Activated CD8-positive, alpha-beta T cell treated with anti-CD3 and anti-CD28 coated beads for 36 hours (primary cell): ENCODE measurements around the gene PSKH1. TPM values are rescaled to one million over a fixed set of nuclear protein-coding genes. Genes with fewer than 3 reads are reported as not detected.
A peak's percentile ranks its signal among the peaks of the same experiment; 100 is the strongest.

Experiments
- ATAC-seq: fragments of 200-7000 bp; cut with Tn5 transposase; one replicate; pipeline ENCODE4 v1.10.0; 2021; ENCODE audit warnings: mild to moderate bottlenecking, moderate library complexity
- CTCF ChIA-PET: fragments of 350-600 bp; sonication (Branson Sonifier 250); formaldehyde crosslinking; loops from one replicate; lab custom pipeline; 2021; ENCODE audit warnings: antibody characterized with exemption; lab: Charles Lee
- POLR2A ChIA-PET: fragments of 350-600 bp; sonication (Branson Sonifier 250); formaldehyde crosslinking; loops from one replicate; lab custom pipeline; 2021; ENCODE audit warnings: antibody characterized with exemption; lab: Charles Lee
- DNase-seq: peaks from one replicate; pipeline ENCODE4 v3.0.0-alpha.2; 2020
- H3K27ac Mint-ChIP-seq: one replicate; pipeline ENCODE4 v1.8.0; 2021; ENCODE audit warnings: mild to moderate bottlenecking, mixed read lengths
- H3K27me3 Mint-ChIP-seq: one replicate; pipeline ENCODE4 v1.8.0; 2021; ENCODE audit warnings: mixed read lengths
- H3K36me3 Mint-ChIP-seq: one replicate; pipeline ENCODE4 v1.8.0; 2021; ENCODE audit warnings: low read depth, mixed read lengths
- H3K4me1 Mint-ChIP-seq: one replicate; pipeline ENCODE4 v1.8.0; 2021; ENCODE audit warnings: low read depth, mixed read lengths
- H3K4me3 Mint-ChIP-seq: one replicate; pipeline ENCODE4 v1.8.0; 2021; ENCODE audit warnings: mild to moderate bottlenecking, moderate library complexity, mixed read lengths
- H3K9me3 Mint-ChIP-seq: one replicate; pipeline ENCODE4 v1.8.0; 2021; ENCODE audit warnings: mixed read lengths
- CTCF ChIP-seq: fragments of 200-600 bp; IDR thresholded peaks from one replicate; pipeline ENCODE4 v1.8.0; 2022; ENCODE audit warnings: antibody characterized with exemption, mild to moderate bottlenecking
- intact Hi-C: fragments of 100-400 bp; cut with micrococcal nuclease; formaldehyde crosslinking; loops from one replicate; pipeline ENCODE4 v1.10.0; 2022
- total RNA-seq, 2 experiments: library from RNA; stranded (reverse); gene quantifications; one replicate each; pipeline ENCODE4 v1.2.3, GENCODE V29; 2021

Gene PSKH1
- total RNA-seq, 2 experiments from 2014 or later, result 8.4 to 8.5 TPM

GRCh38 chr16:67917140-67917851, 24.2 kb downstream of the PSKH1 start:
- ATAC-seq (peak; percentile 12), DNase-seq (no peak)
- H3K4me1 Mint-ChIP-seq, result peaks cover 28% of the 10 kb centered on the region
- TF ChIP-seq CTCF, result no peak
- no peaks in the 10 kb centered on the region for H3K9me3 Mint-ChIP-seq
- peaks cover 2% of the 10 kb centered on the region for H3K36me3 Mint-ChIP-seq
- intact Hi-C loops, result no loop called here
- POLR2A ChIA-PET, result interaction anchor here (1.2 to 1.5 kb wide), 2 partner anchors 18 to 76 kb away, joined by 3 to 6 read pairs; no protein-coding TSS in a partner anchor
- H3K4me3 Mint-ChIP-seq, result no peak overlapping the region
- CTCF ChIA-PET, result interaction anchor here (0.6 to 2.0 kb wide), 5 partner anchors 8 to 101 kb away, joined by 3 to 14 read pairs (median 8); no protein-coding TSS in a partner anchor
- no peaks in the 10 kb centered on the region for H3K27me3 Mint-ChIP-seq
- peak overlapping the region; percentile 82 for H3K27ac Mint-ChIP-seq

- no peaks in the 10 kb centered on the region for H3K9me3 Mint-ChIP-seq
- no peak for TF ChIP-seq CTCF
- H3K27ac Mint-ChIP-seq, result peak overlapping the region; percentile 82
- CTCF ChIA-PET, result interaction anchor here (0.6 to 2.0 kb wide), 7 partner anchors 9 to 123 kb away, joined by 3 to 14 read pairs (median 3); no protein-coding TSS in a partner anchor
- intact Hi-C loops, result no loop called here
- DNase-seq (peak; percentile 75), ATAC-seq (peak; percentile 100)
- no peaks in the 10 kb centered on the region for H3K27me3 Mint-ChIP-seq
- POLR2A ChIA-PET, result interaction anchor here (1.2 to 1.5 kb wide), 2 partner anchors 18 to 77 kb away, joined by 3 to 6 read pairs; no protein-coding TSS in a partner anchor
- peaks cover 30% of the 10 kb centered on the region for H3K4me1 Mint-ChIP-seq
- peaks cover 2% of the 10 kb centered on the region for H3K36me3 Mint-ChIP-seq
- H3K4me3 Mint-ChIP-seq, result no peak overlapping the region
Measured at GRCh38 chr16:67917852-67918236, 24.8 kb downstream of the PSKH1 start.

- intact Hi-C loops, result no loop called here
- peaks cover 2% of the 10 kb centered on the region for H3K36me3 Mint-ChIP-seq
- TF ChIP-seq CTCF, result no peak
- ChIA-PET POLR2A (interaction anchor here (1.0 to 1.4 kb wide), 3 partner anchors 15 to 26 kb away, joined by 3 to 4 read pairs (median 3); no protein-coding TSS in a partner anchor), CTCF (interaction anchor here (0.7 to 2.1 kb wide), 8 partner anchors 9 to 145 kb away, joined by 3 to 18 read pairs (median 4); no protein-coding TSS in a partner anchor)
- peaks cover 30% of the 10 kb centered on the region for H3K4me1 Mint-ChIP-seq
- H3K27me3 Mint-ChIP-seq, result no peaks in the 10 kb centered on the region
- no peak for ATAC-seq
- no peak overlapping the region for H3K27ac Mint-ChIP-seq
- no peak overlapping the region for H3K4me3 Mint-ChIP-seq
- no peaks in the 10 kb centered on the region for H3K9me3 Mint-ChIP-seq
- DNase-seq, result no peak
Measured at GRCh38 chr16:67919622-67920221, 26.7 kb downstream of the PSKH1 start.

GRCh38 chr16:67922221-67922620, 29.2 kb downstream of the PSKH1 start:
- H3K9me3 Mint-ChIP-seq, result no peaks in the 10 kb centered on the region
- ATAC-seq (no peak), DNase-seq (no peak)
- peak overlapping the region; percentile 85 for H3K27ac Mint-ChIP-seq
- H3K27me3 Mint-ChIP-seq, result no peaks in the 10 kb centered on the region
- no peak for TF ChIP-seq CTCF
- no peaks in the 10 kb centered on the region for H3K36me3 Mint-ChIP-seq
- intact Hi-C loops, result no loop called here
- ChIA-PET CTCF (interaction anchor here (1.0 to 7.8 kb wide), 4 partner anchors 11 to 106 kb away, joined by 3 to 81 read pairs (median 8); partner anchors contain the start of gene NRN1L), POLR2A (interaction anchor here (1.2 to 1.5 kb wide), 3 partner anchors 9 to 47 kb away, joined by 4 to 6 read pairs (median 4); partner anchors contain the start of genes CTRL and PSMB10)
- H3K4me1 Mint-ChIP-seq, result peaks cover 26% of the 10 kb centered on the region
- H3K4me3 Mint-ChIP-seq, result no peak overlapping the region
